GM06990 (cell line): ENCODE results near the gene DUOX1.

ENCODE experiments used
- DNase-seq: peaks from one replicate; pipeline ENCODE4 v3.0.0-alpha.2; 2011; ENCODE audit not compliant: insufficient read length; ENCODE audit errors: extremely low read depth
- H3K27me3 ChIP-seq: replicated peaks from 2 replicates; pipeline ENCODE4 v1.6.0; 2011; ENCODE audit warnings: low read length; ENCODE audit not compliant: control insufficient read depth, insufficient read depth
- H3K36me3 ChIP-seq: 2 replicates; pipeline ENCODE4 v1.5.1; 2011; ENCODE audit warnings: low read length; ENCODE audit not compliant: control insufficient read depth, insufficient read depth
- H3K4me3 ChIP-seq: replicated peaks from 2 replicates; pipeline ENCODE4 v1.5.1; 2011; ENCODE audit warnings: low read depth, mild to moderate bottlenecking, control low read depth, low read length
- TF ChIP-seq, protein P1 (sequence below): IDR thresholded peaks from 2 replicates; pipeline ENCODE4 v1.5.1; 2011; ENCODE audit warnings: low read length, control low read depth, mild to moderate bottlenecking, inconsistent platforms; ENCODE audit not compliant: insufficient read depth, poor library complexity, severe bottlenecking

The DUOX1 gene

DNA sequence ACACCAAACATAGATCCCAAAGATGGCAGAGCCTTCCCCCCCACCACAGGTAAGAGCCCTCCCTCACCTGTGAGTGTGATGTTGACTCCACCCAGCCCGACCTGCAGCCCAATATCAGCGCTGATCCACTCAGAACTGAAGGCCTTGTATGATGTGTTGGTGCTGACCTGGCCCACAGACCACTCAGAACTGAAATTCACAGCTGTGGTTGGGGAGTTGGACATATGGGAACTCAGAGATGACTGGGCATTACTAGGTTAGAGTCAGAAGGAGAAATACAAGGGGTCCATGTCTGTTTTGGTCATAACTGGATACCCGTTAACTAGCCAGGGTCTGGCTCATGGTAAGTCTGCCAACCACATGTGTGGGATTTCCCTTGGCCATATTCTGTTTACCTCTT lies 8.8 kb upstream of the DUOX1 start:
- DNase-seq: no peak
- H3K36me3 ChIP-seq: no peaks in the 10 kb centered on the region
- no peaks in the 10 kb centered on the region; the same call in none of the 2 replicates for H3K27me3 ChIP-seq
- H3K4me3 ChIP-seq: no peak overlapping the region
- TF ChIP-seq, protein P1, sequence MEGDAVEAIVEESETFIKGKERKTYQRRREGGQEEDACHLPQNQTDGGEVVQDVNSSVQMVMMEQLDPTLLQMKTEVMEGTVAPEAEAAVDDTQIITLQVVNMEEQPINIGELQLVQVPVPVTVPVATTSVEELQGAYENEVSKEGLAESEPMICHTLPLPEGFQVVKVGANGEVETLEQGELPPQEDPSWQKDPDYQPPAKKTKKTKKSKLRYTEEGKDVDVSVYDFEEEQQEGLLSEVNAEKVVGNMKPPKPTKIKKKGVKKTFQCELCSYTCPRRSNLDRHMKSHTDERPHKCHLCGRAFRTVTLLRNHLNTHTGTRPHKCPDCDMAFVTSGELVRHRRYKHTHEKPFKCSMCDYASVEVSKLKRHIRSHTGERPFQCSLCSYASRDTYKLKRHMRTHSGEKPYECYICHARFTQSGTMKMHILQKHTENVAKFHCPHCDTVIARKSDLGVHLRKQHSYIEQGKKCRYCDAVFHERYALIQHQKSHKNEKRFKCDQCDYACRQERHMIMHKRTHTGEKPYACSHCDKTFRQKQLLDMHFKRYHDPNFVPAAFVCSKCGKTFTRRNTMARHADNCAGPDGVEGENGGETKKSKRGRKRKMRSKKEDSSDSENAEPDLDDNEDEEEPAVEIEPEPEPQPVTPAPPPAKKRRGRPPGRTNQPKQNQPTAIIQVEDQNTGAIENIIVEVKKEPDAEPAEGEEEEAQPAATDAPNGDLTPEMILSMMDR: no peak

DNA sequence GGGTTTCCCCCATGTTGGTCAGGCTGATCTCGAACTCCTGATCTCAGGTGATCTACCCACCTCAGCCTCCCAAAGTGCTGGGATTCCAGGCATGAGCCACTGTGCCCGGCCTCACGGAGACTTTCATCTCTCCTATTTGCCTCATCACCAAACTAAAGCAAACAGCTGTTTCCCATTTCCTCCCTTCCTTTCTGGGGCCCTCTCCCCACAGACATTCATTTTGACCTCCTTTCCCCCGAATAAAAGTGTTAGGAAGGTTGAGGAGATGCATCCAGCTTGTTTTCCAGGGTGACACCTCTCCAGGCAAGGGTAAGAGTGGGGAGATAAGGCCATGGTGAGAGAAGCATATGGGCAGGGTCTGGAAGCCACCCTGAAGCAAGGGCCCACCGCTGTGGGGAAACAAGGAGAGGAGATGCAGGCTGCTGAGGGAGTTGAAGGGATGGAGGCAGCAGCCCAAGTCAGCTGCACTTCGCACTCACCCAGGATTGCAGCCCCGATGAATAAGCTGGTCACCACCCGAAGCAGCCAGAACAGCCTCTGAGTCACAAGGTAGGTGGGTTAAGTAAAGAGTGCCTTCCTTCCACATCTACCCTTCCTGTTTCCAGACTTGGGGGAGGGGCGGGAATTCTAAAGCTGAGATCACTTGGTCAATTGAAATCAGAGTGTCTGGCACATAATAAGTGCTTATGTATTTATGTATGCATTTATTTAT lies 7.9 kb upstream of the DUOX1 start:
- Histone ChIP-seq H3K27me3 (no peaks in the 10 kb centered on the region; the same call in none of the 2 replicates), H3K4me3 (no peak overlapping the region), H3K36me3 (no peaks in the 10 kb centered on the region)
- DNase-seq: no peak
- TF ChIP-seq, protein P1: no peak

DNA sequence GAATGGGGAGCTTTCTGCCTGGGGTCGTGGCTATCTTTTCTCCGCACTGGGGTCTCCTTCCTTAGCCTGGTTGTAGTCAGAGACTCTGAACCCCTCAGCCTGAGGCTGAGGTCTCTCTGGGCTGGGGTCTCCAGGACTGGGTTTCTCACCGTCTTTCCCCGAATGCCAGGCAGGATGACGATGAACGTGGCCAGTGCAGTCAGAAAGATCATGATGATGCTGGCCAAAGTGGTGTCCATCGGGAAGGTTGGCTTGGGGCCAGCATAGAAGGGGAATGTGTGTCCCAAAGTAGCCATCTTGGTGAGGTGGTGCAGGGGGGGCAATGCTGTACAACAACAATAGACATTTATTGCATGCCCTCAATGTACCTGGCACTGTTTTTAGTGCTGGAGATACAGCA lies 7.1 kb upstream of the DUOX1 start:
- TF ChIP-seq, protein P1: no peak
- H3K4me3 ChIP-seq: no peak overlapping the region
- no peaks in the 10 kb centered on the region; the same call in none of the 2 replicates for H3K27me3 ChIP-seq
- DNase-seq: no peak
- no peaks in the 10 kb centered on the region for H3K36me3 ChIP-seq

DNA sequence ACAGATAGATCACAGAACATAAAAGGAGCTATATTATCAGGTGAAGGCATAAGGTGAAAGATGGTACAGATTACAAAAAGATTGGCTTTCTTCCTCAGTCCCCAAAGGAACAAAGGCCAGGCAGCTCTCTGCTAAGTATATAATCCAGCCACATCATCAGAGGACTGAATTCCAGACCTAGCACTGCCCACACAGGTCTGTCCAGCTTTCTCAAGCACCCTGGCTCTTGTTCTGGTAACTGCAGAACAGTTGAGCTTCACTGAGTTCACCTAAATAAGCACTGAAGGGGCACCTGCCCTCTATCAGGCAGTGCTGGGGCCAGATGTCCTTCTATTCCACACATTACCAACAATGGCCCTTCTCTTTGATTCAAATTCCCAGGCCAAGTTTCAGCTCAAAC lies 6.4 kb upstream of the DUOX1 start:
- no peaks in the 10 kb centered on the region; the same call in none of the 2 replicates for H3K27me3 ChIP-seq
- DNase-seq: no peak
- TF ChIP-seq, protein P1: no peak
- H3K36me3 ChIP-seq: no peaks in the 10 kb centered on the region
- H3K4me3 ChIP-seq: no peak overlapping the region

DNA sequence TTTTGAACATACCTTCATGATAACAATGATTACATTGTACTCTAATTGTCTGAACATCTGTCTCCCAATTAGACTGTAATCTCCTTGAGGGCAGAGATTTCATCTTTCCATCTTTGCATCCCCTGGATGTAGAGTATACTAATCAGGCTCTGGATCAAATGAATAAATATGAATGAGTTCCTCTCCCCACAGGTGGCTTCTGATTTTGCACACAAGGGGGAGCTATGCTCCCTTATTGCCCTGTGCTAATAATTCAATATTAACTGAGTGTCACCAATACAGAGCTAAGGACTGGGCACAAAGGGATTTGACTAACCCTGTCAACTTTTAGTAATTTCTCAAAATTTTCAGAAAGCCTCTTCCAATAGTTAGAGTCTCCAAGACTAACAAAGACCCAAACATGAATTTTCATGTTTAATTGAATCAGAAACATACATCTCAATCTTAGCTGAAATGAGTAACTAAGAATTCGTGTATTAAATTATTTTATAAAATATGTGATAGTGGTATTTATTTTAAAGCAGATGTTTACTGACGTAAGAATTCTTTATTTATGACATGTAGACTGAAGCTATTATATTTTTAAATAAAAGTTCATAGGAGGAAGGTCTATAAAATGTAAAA lies 3.1 kb upstream of the DUOX1 start:
- TF ChIP-seq, protein P1: peak; percentile 67
- no peak overlapping the region for H3K4me3 ChIP-seq
- H3K36me3 ChIP-seq: no peaks in the 10 kb centered on the region
- no peaks in the 10 kb centered on the region; the same call in none of the 2 replicates for H3K27me3 ChIP-seq
- no peak for DNase-seq
